Measurements from ENCODE around the gene ZNF606.

ZNF606 gene

GRCh38 chr19:58002384-58003173 is at the start of gene ZNF606:
Gene ZNF606, minus strand, starts transcription at chr19:58002820. Its CDS starts 1,501 bp downstream, at chr19:58001319.
- peak; percentile 76 for DNase-seq

- no peak for DNase-seq
Measured at GRCh38 chr19:58052256-58052655, 49.6 kb upstream of the ZNF606 start.

DNA sequence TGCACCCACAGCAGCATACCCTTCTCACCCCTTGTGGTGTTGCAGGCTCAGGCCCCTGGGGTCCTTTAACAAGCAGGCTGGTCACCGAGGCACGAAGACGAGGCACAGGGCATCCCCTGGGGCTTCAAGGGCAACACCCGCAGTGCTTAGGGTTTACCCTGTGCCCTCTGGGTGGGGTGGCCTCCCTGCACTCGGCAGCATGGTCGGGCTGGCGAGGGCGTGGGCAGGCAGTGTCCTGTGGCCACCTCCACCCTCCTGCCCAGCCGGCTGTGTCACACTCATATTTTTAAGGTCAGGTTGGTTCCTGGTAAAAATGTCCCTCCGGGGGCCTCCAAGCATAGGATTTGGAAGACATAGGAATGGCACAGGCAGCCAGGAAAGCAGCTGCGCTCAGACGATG is 45.1 kb upstream of the ZNF606 start:
- DNase-seq: no peak

GRCh38 chr19:58046856-58047255 is 44.2 kb upstream of the ZNF606 start:
- DNase-seq: no peak

GRCh38 chr19:58045411-58046050 is 42.9 kb upstream of the ZNF606 start:
- DNase-seq: no peak

- DNase-seq: no peak
Measured at GRCh38 chr19:58044886-58045285, 42.3 kb upstream of the ZNF606 start.

DNA sequence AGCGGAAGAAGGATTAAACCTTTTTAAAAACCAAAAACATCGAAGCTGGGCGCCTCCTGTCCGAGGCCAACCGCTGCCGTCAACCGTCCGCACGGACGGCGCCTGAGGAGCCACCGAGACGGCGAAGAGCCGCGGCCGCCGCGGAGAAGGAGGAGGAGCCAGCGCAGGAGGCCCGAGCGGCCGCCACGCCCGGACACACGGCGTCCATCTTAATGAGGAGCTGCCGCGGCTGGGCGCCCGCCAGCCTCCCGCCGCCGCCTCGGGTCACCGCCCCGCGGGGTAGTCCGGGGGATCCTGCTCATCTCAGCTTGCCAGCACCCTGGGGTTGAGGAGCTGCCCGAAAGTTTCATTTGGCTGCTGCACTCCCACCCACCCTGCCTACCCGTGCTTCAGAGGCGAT is 41.8 kb upstream of the ZNF606 start:
- no peak for DNase-seq

DNA sequence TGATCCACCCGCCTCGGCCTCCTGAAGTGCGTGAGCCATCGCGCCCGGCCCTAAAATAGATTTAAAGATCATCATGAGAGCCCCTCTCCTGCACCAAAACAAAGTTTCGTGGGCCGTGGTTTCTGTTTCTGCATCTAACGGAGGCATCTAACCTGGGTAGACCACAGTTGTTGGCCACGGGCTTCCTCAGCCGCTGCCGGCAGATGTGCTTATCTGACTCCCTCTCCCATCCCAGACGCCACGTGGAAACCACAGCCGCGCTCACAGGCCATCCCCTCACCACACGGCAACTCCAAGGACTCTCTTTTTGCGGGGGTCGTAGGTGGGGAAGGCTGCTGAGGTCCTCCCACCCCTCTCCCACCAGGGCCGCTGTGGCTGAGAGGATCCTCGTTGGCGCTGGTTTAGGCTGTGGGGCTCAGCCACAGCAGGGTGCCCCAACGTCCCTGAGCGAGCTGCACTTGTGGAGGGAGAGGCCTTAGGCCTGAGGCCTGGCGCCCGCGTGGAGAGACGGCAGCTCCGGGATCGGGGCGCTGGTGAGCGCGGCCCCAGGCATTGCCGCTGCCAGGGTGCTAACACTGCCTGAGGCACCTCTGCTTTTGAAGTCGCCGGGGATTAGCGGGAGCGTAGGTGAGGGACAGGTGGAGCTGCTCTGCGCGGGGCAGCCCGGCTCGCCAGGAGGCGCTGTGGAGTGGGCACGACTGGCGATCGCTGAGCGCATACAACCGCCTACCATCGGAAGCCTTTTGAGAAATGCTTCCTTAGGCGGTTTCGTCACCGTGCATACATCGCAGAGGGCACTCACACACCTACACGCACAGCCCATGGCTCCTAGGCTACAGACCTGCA is 40.1 kb upstream of the ZNF606 start:
- no peak for DNase-seq

- no peak for DNase-seq
Measured at GRCh38 chr19:58040751-58041525, 38.3 kb upstream of the ZNF606 start.

- DNase-seq: no peak
Measured at GRCh38 chr19:58038688-58039204, 36.1 kb upstream of the ZNF606 start.

GRCh38 chr19:58037927-58038687 is 35.5 kb upstream of the ZNF606 start:
- DNase-seq: no peak

GRCh38 chr19:58035863-58036262 is 33.2 kb upstream of the ZNF606 start:
- no peak for DNase-seq

DNA sequence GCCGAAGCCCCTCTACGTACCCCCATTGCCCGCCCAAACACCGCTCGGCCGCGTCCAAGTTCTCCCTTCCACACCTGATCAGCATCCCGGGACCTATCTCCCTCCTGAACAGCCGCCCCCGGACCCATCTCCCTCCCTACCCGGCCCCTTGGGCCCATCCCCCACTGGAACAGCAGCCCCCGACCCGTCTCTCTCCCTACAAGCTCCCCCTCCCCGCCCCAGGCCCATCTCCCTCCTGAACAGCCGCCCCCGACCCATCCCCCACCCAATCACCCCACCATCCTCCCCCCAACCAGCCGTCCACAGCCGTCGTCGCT is 31.8 kb upstream of the ZNF606 start:
- DNase-seq: no peak

- peak; percentile 0 for DNase-seq
Measured at GRCh38 chr19:58033741-58034476, 31.3 kb upstream of the ZNF606 start, which contains the start of gene ZSCAN1. Gene ZSCAN1, plus strand, starts transcription at chr19:58034025. Its CDS starts 3,812 bp downstream, at chr19:58037837.

GRCh38 chr19:58024661-58025060 is 22.0 kb upstream of the ZNF606 start:
- DNase-seq: no peak

DNA sequence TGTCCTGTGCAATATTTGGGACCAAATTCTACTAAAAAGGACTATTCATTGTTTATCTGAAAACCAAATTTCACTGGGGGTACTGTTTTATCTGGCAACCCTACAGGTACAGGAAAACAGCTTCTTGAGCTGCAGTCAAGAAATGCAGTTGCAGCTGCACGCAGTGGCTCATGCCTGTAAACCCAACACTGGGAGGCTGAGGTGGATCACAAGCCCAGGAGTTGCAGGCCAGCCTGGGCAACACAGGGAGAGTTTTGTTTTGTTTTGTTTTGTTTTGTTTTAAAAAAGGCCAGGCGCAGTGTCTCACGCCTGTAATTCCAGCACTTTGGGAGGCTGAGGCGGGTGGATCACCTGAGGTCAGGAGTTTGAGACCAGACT is 19.7 kb upstream of the ZNF606 start:
- no peak for DNase-seq

- peak; percentile 3 for DNase-seq
Measured at GRCh38 chr19:58021541-58022282, 19.1 kb upstream of the ZNF606 start.

GRCh38 chr19:58020129-58020528 is 17.5 kb upstream of the ZNF606 start:
- no peak for DNase-seq

DNA sequence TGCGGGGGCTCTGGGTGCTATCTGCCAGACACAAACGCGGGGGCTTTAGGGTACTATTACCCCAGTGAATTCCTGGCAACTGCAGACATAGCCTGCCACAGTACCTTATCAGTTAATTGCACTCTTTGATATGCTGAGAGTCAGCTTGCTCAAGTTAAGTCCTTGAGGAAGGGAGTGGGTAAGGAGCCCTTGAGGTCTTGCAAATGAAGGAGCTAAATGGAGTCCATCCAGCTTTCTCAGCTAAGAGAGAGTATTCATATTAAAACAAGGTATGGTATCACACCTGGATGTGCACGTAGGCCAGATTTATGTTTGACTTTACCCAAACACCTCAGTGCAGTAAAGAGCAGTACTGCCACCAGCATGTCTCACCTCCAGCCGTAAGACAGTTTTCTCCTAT is 11.5 kb upstream of the ZNF606 start:
- DNase-seq: no peak

- no peak for DNase-seq
Measured at GRCh38 chr19:58010507-58010906, 7.9 kb upstream of the ZNF606 start.
